ENCODE results near the gene C16orf86. TPM values are rescaled to one million over a fixed set of nuclear protein-coding genes. Genes with fewer than 3 reads are reported as not detected.

C16orf86 gene
- total and polyA plus RNA-seq, 7 donors, result 2.6 to 7.3 (median 5.6) TPM

- H3K4me3 ChIP-seq, result no peak overlapping the region
- DNase-seq, result no peak
- no peak for TF ChIP-seq CTCF (IDR thresholded peaks at IDR 0.05)
- ATAC-seq, result no peak
- intact Hi-C loops (cut with DNase I), result loop anchor here in 1 of 2 donors (2.0 kb wide), 1 partner anchor 19 kb away; no protein-coding TSS in a partner anchor
- peaks cover 14 to 65% of the 10 kb centered on the region in 2 donors for H3K36me3 ChIP-seq (ENCODE audit: insufficient read depth in 1 of 2, low read depth in 1 of 2)
- no peaks in the 10 kb centered on the region for H3K9me3 ChIP-seq
- H3K4me1 ChIP-seq, result peaks cover 22% of the 10 kb centered on the region
- WGBS, 3 donors, result 81 to 82% (median 82%) methylated on average over 12 of the region's 12 CpGs
- no peak overlapping the region for H3K27ac ChIP-seq
- no peaks in the 10 kb centered on the region for H3K27me3 ChIP-seq (ENCODE audit: insufficient read depth in 3 of 3, low read length in 2 of 3)
These were observed 29.0 kb upstream of the C16orf86 start for GRCh38 chr16:67637625-67638024.

- DNase-seq (peak; percentile 64 to 87), ATAC-seq (peak; percentile 85 to 94 (median 91))
- TF ChIP-seq CTCF (IDR thresholded peaks at IDR 0.05), result no peak
- Histone ChIP-seq H3K4me3 (no peak overlapping the region), H3K9me3 (no peaks in the 10 kb centered on the region), H3K36me3 (ENCODE audit: insufficient read depth in 1 of 2, low read depth in 1 of 2) (peaks cover 10 to 23% of the 10 kb centered on the region in 2 donors), H3K27me3 (ENCODE audit: insufficient read depth in 3 of 3, low read length in 2 of 3) (peaks cover 0 to 21% (median 2%) of the 10 kb centered on the region in 3 donors), H3K27ac (peak overlapping the region; percentile 83), H3K4me1 (peaks cover 24% of the 10 kb centered on the region)
- intact Hi-C loops (cut with DNase I), result loop anchor here (5.0 kb wide), 2 partner anchors 80 to 95 kb away; partner anchors contain the start of gene CTCF (in 2 of the 2)
- 26 to 37% (median 30%) methylated on average over 10 of the region's 10 CpGs for WGBS, 3 donors
These were observed 24.6 kb upstream of the C16orf86 start for GRCh38 chr16:67641779-67642708.

- 92 to 97% (median 93%) methylated on average over 7 to 9 of the region's 9 CpGs for WGBS, 3 donors
- TF ChIP-seq CTCF (IDR thresholded peaks at IDR 0.05), result no peak
- DNase-seq (no peak), ATAC-seq (no peak)
- H3K4me3 ChIP-seq, result no peak overlapping the region
- intact Hi-C loops (cut with DNase I), result loop anchor here (2.0 to 5.0 kb wide), 3 partner anchors 82 to 97 kb away; partner anchors contain the start of gene CTCF (in 2 of the 2)
- peaks cover 24% of the 10 kb centered on the region for H3K4me1 ChIP-seq
- peaks cover 0 to 3% of the 10 kb centered on the region in 2 donors for H3K36me3 ChIP-seq (ENCODE audit: insufficient read depth in 1 of 2, low read depth in 1 of 2)
- no peaks in the 10 kb centered on the region for H3K9me3 ChIP-seq
- peaks cover 0 to 41% (median 12%) of the 10 kb centered on the region in 3 donors for H3K27me3 ChIP-seq (ENCODE audit: insufficient read depth in 3 of 3, low read length in 2 of 3)
- no peak overlapping the region for H3K27ac ChIP-seq
These were observed 22.6 kb upstream of the C16orf86 start for GRCh38 chr16:67644038-67644437.

GRCh38 chr16:67645397-67646121 lies 21.1 kb upstream of the C16orf86 start:
- ATAC-seq, result no peak
- Histone ChIP-seq H3K9me3 (no peaks in the 10 kb centered on the region), H3K27ac (no peak overlapping the region), H3K4me1 (peaks cover 15% of the 10 kb centered on the region), H3K36me3 (ENCODE audit: insufficient read depth in 1 of 2, low read depth in 1 of 2) (no peaks in the 10 kb centered on the region), H3K27me3 (ENCODE audit: insufficient read depth in 3 of 3, low read length in 2 of 3) (peaks cover 0 to 53% (median 17%) of the 10 kb centered on the region in 3 donors), H3K4me3 (peak overlapping the region; percentile 60)
- 83 to 91% (median 87%) methylated on average over 11 to 15 of the region's 15 CpGs for WGBS, 3 donors
- peak in 1 of 2 donors; percentile 45 for DNase-seq
- no peak for TF ChIP-seq CTCF (IDR thresholded peaks at IDR 0.05)
- intact Hi-C loops (cut with DNase I), result loop anchor here in 1 of 2 donors (2.0 kb wide), 1 partner anchor 99 kb away; no protein-coding TSS in a partner anchor
